ENCODE measurements around the gene ZCCHC7.

The ZCCHC7 gene

DNA sequence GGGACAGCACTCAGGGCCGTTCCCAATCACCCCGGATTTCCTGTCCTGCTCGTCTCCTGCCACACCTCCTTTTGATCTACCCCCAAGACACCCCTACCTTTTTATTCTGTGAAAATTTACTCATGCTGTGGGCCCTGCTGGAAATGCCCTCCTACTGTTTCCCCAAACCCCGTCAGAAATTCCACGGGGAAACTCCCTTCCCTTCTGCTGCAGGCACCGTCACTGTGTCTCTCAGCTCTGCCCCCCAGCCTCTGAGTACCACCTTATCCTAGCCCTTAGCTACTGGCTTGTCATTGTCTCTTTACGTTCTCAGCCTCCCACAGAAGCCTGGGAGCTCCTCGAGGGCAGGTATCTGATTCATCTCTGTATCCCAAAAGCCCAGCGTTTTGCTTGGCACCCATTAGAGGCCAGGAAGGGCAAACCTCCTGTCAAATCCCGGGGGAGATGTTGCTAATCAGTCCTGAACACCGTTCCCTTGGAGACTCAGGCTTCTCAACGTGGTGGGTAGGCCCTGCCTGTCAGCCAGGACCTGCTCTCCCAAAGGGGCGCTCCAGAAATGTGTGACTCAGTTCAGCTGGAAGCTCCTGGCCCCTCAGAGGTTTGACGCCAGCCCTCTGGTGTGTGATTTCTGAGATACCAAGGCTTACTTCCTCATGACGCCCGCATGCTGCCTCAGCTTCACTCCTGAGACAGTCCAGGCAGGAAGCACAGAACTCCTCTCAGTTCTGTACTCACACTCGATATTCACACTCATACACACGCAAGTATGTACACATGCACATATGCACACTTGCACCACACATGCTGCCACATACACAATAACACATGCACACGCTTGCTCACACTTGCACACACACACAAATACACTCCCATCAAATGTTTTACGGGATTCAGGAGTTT, 251.4 kb downstream of the ZCCHC7 start:
- peak overlapping the region; percentile 96 for H3K27ac ChIP-seq (ENCODE audit: low read length)
- H3K36me3 ChIP-seq (replicated peaks; ENCODE audit: low read depth, low read length): peaks cover 13% of the 10 kb centered on the region
- H2AFZ ChIP-seq (ENCODE audit: low read depth, low read length): no peak overlapping the region
- H3K4me1 ChIP-seq (ENCODE audit: low read length): peaks cover 93% of the 10 kb centered on the region
- peaks cover 6% of the 10 kb centered on the region; the same call in 1 of the 2 replicates for H3K9me3 ChIP-seq (ENCODE audit: insufficient read depth, low read length)
- no peaks in the 10 kb centered on the region for H4K20me1 ChIP-seq (ENCODE audit: insufficient read depth, low read length)
- TF ChIP-seq, protein P1, sequence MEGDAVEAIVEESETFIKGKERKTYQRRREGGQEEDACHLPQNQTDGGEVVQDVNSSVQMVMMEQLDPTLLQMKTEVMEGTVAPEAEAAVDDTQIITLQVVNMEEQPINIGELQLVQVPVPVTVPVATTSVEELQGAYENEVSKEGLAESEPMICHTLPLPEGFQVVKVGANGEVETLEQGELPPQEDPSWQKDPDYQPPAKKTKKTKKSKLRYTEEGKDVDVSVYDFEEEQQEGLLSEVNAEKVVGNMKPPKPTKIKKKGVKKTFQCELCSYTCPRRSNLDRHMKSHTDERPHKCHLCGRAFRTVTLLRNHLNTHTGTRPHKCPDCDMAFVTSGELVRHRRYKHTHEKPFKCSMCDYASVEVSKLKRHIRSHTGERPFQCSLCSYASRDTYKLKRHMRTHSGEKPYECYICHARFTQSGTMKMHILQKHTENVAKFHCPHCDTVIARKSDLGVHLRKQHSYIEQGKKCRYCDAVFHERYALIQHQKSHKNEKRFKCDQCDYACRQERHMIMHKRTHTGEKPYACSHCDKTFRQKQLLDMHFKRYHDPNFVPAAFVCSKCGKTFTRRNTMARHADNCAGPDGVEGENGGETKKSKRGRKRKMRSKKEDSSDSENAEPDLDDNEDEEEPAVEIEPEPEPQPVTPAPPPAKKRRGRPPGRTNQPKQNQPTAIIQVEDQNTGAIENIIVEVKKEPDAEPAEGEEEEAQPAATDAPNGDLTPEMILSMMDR (IDR thresholded peaks at IDR 0.05; ENCODE audit: low read depth, low read length): no peak
- TF ChIP-seq EZH2phosphoT487 (IDR thresholded peaks at IDR 0.05; ENCODE audit: low read depth): no peak
- peak overlapping the region; percentile 72 for H3K4me2 ChIP-seq (ENCODE audit: low read length)
- no peaks in the 10 kb centered on the region for H3K27me3 ChIP-seq (ENCODE audit: low read depth, low read length)
- peaks cover 14% of the 10 kb centered on the region for H3K79me2 ChIP-seq (ENCODE audit: low read length)
- peak overlapping the region; percentile 6; the same call in 1 of the 2 replicates for H3K4me3 ChIP-seq (ENCODE audit: low read length)
- peak overlapping the region; percentile 87 for H3K9ac ChIP-seq (ENCODE audit: low read length)

DNA sequence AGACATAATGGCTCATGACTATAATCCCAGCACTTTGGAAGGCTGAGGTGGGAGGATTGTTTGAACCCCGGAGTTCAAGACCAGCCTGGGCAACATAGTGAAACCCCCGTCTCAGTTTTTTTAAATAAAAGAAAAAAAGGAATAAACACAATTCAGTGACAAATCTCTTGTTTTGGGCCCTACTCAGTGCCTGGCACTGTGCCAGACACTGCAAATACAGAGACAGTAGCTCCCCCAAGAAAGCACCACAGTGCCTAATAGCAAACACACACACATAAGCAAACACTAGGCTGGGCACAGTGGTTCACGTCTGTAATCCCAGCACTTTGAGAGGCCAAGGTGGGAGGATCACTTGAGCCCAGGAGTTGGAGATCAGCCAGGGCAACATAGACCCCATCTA, 252.5 kb downstream of the ZCCHC7 start:
- Histone ChIP-seq H3K27ac (ENCODE audit: low read length) (peak overlapping the region; percentile 96), H3K4me3 (ENCODE audit: low read length) (no peak overlapping the region), H3K4me2 (ENCODE audit: low read length) (0 out of 2 replicates have a peak overlapping the region, but pooled peaks have one; percentile 72), H3K79me2 (ENCODE audit: low read length) (peaks cover 14% of the 10 kb centered on the region), H2AFZ (ENCODE audit: low read depth, low read length) (no peak overlapping the region), H3K9me3 (ENCODE audit: insufficient read depth, low read length) (peaks cover 6% of the 10 kb centered on the region; the same call in 1 of the 2 replicates), H3K4me1 (ENCODE audit: low read length) (peaks cover 96% of the 10 kb centered on the region), H3K9ac (ENCODE audit: low read length) (peak overlapping the region; percentile 87), H3K36me3 (replicated peaks; ENCODE audit: low read depth, low read length) (peaks cover 6% of the 10 kb centered on the region), H3K27me3 (ENCODE audit: low read depth, low read length) (no peaks in the 10 kb centered on the region), H4K20me1 (ENCODE audit: insufficient read depth, low read length) (no peaks in the 10 kb centered on the region)
- TF ChIP-seq, protein P1 (IDR thresholded peaks at IDR 0.05; ENCODE audit: low read depth, low read length): no peak
- TF ChIP-seq EZH2phosphoT487 (IDR thresholded peaks at IDR 0.05; ENCODE audit: low read depth): no peak

DNA sequence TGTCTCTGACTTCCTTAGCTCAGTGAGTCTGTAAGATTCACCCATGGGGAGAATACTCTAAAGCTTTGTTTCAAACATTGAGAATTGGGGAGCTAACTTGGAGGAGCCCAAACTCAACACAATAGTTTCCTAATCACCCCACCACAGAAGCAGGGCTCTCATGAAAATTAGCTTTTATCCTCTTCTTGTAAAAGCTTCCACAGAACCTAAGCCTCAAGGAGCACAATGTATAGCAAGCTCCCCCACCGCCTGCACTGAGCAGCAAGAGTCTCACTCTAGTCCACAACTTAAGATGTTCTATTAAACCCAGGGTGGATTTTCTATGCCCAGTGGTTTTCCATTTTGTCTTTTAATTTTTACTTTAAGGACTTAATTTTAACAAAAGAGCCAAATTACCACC, 253.2 kb downstream of the ZCCHC7 start:
- H3K79me2 ChIP-seq (ENCODE audit: low read length): peaks cover 12% of the 10 kb centered on the region
- H3K27me3 ChIP-seq (ENCODE audit: low read depth, low read length): no peaks in the 10 kb centered on the region
- peaks cover 98% of the 10 kb centered on the region for H3K4me1 ChIP-seq (ENCODE audit: low read length)
- peaks cover 6% of the 10 kb centered on the region; the same call in 1 of the 2 replicates for H3K9me3 ChIP-seq (ENCODE audit: insufficient read depth, low read length)
- no peak overlapping the region for H2AFZ ChIP-seq (ENCODE audit: low read depth, low read length)
- H4K20me1 ChIP-seq (ENCODE audit: insufficient read depth, low read length): no peaks in the 10 kb centered on the region
- no peak for TF ChIP-seq EZH2phosphoT487 (IDR thresholded peaks at IDR 0.05; ENCODE audit: low read depth)
- TF ChIP-seq, protein P1 (IDR thresholded peaks at IDR 0.05; ENCODE audit: low read depth, low read length): no peak
- H3K36me3 ChIP-seq (replicated peaks; ENCODE audit: low read depth, low read length): peaks cover 3% of the 10 kb centered on the region
- peak overlapping the region; percentile 96 for H3K27ac ChIP-seq (ENCODE audit: low read length)
- H3K9ac ChIP-seq (ENCODE audit: low read length): peak overlapping the region; percentile 87
- no peak overlapping the region for H3K4me3 ChIP-seq (ENCODE audit: low read length)
- peak overlapping the region; percentile 4; the same call in 1 of the 2 replicates for H3K4me2 ChIP-seq (ENCODE audit: low read length)

DNA sequence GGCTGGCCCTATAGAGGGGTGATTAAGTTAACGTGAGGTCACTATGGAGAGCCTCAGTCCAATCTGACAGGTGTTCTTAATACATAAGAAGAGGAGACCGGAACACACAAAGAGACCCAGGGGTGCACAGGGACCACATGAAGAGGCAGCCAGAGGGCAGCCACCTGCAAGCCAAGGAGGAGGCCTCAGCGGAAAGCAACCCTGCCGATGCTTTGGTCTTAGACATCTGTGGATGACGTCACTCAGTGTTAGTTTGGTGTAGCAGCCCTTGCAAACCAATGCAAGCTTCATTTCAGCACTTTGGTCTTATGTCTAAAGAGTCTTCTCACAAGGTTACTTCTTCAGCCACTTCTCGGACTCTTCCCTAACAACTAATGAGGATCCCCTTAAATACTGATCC, 254.5 kb downstream of the ZCCHC7 start:
- TF ChIP-seq, protein P1 (IDR thresholded peaks at IDR 0.05; ENCODE audit: low read depth, low read length): peak; percentile 56
- TF ChIP-seq EZH2phosphoT487 (IDR thresholded peaks at IDR 0.05; ENCODE audit: low read depth): no peak
- Histone ChIP-seq H3K4me1 (ENCODE audit: low read length) (peaks cover 94% of the 10 kb centered on the region), H4K20me1 (ENCODE audit: insufficient read depth, low read length) (no peaks in the 10 kb centered on the region), H3K4me2 (ENCODE audit: low read length) (peak overlapping the region; percentile 40), H3K9me3 (ENCODE audit: insufficient read depth, low read length) (peaks cover 6% of the 10 kb centered on the region; the same call in 1 of the 2 replicates), H3K27me3 (ENCODE audit: low read depth, low read length) (no peaks in the 10 kb centered on the region), H3K79me2 (ENCODE audit: low read length) (peaks cover 5% of the 10 kb centered on the region; the same call in 1 of the 2 replicates), H2AFZ (ENCODE audit: low read depth, low read length) (no peak overlapping the region), H3K9ac (ENCODE audit: low read length) (peak overlapping the region; percentile 87), H3K27ac (ENCODE audit: low read length) (peak overlapping the region; percentile 96), H3K36me3 (replicated peaks; ENCODE audit: low read depth, low read length) (no peaks in the 10 kb centered on the region), H3K4me3 (ENCODE audit: low read length) (peak overlapping the region; percentile 10; the same call in 1 of the 2 replicates)

All from OCI-LY3 (cell line).